Erythroblast (primary cell): ENCODE data around the gene CEP104.

ENCODE experiments used
- GATA1 ChIP-seq: IDR thresholded peaks from 2 replicates; pipeline ENCODE4 v1.6.1; 2011; ENCODE audit warnings: low read depth, mild to moderate bottlenecking, control low read depth, low read length, moderate library complexity
- POLR2A ChIP-seq: IDR thresholded peaks from 2 replicates; pipeline ENCODE4 v1.6.1; 2011; ENCODE audit warnings: mild to moderate bottlenecking, low read length

DNA sequence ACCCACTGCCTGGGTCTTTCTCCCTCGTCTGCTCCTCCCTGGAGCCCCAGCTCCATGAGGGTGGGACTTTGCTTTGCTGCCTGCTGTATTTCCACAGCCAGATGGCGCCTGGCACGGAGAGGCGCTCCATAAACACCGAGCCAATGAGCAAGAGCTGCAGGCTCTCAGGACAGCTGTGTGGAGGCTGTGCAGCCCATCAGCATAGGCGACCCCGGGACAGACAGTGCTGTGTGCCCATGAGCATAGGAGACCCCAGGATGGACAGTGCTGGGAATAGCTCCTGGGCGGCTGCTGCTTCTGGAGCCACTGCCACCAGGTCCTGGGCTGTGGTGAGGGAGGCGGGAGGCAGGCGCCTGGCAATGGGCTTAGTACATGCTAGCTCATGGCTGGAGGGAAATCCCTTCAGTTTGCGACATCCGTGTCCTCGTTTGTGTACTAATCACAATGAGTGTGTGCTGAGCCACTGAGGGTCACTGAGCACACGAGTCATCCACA lies 29.2 kb downstream of the CEP104 start:
- TF ChIP-seq POLR2A: no peak
- no peak for TF ChIP-seq GATA1
